ENCODE results near the gene KLHL33. TPM values are rescaled to one million over a fixed set of nuclear protein-coding genes. Genes with fewer than 3 reads are reported as not detected.

Gene KLHL33
- total RNA-seq, 1 donor from 2014 or later: 0.05 TPM

DNA sequence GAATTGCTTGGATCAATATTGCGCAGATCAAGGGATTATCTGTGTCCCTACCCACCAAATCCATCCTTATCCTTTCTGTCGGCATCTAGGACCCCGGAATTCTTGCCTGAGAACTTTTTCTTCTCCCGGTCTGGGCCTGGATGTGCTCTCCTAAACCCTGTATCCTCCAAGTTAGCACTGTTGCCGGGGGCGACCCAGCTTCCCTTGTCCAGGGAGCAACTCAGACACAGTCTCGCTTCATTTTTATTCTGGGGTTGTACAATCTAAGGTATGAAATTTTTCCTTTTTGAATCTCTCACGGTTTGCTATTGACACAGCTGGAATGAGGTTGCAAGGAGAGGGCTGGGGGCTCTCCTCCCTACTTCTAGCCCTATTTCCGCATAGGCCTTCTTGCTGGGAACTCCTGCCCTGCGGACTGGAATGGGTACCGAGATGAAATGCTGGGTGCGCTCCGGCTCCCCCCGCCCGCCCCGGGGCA lies 32.8 kb upstream of the KLHL33 start:
- TF ChIP-seq, protein P1, sequence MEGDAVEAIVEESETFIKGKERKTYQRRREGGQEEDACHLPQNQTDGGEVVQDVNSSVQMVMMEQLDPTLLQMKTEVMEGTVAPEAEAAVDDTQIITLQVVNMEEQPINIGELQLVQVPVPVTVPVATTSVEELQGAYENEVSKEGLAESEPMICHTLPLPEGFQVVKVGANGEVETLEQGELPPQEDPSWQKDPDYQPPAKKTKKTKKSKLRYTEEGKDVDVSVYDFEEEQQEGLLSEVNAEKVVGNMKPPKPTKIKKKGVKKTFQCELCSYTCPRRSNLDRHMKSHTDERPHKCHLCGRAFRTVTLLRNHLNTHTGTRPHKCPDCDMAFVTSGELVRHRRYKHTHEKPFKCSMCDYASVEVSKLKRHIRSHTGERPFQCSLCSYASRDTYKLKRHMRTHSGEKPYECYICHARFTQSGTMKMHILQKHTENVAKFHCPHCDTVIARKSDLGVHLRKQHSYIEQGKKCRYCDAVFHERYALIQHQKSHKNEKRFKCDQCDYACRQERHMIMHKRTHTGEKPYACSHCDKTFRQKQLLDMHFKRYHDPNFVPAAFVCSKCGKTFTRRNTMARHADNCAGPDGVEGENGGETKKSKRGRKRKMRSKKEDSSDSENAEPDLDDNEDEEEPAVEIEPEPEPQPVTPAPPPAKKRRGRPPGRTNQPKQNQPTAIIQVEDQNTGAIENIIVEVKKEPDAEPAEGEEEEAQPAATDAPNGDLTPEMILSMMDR (IDR thresholded peaks at IDR 0.05; ENCODE audit: unreplicated experiment): no peak
- no peaks in the 10 kb centered on the region for H3K9me3 Mint-ChIP-seq (ENCODE audit: low read depth)
- H3K27me3 Mint-ChIP-seq: no peaks in the 10 kb centered on the region
- H3K36me3 Mint-ChIP-seq (ENCODE audit: insufficient read depth): peaks cover 4% of the 10 kb centered on the region
- peak overlapping the region; percentile 95 for H3K27ac Mint-ChIP-seq
- peak overlapping the region; percentile 94 for H3K4me3 Mint-ChIP-seq (ENCODE audit: low read depth)
- H3K4me1 Mint-ChIP-seq (ENCODE audit: low read depth): peaks cover 17% of the 10 kb centered on the region
- no peak for DNase-seq (ENCODE audit: low spot score, unreplicated experiment)

DNA sequence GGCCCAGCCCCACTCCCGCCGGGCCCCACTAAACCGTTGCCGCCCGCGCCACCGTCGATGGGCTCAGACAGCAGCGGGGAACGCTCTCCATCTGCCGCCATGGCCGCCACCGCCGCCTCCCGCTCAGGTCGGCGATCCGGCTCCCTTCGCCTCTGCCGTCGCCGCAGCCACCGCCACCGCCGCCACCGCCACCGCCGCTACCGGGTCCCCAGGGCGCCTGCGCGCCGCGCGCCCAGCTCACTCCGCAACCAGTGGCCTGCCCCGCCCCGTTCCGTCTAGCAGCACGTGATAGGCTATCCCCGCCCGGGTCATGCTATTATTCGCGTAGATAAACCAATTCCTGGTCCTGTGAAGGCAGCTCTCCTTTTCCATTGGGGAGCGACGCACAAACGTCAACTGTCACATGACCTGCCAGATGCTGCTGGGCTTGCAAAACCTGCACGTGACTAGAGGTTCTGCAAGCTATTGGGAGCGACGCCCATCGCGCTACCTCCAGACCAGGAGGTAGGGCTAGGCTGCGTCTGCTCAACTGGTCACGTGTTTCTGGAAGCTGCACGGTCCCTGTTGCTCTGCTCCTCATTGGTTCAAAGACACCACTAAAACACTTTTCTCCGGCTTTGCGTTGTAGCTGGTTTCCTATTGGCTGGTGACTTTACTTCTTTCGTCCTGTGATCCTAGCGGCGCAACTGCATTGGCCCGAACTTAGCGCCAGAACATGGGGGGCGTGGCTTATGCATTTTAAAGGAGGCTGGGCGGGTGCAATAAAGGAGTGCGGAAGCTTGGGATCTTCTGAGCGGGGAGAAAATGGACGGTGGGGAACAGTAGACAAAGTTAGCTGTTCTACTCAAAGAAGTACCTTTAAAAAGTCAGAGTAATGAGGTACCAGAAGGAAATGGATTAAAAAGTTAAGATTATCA lies 25.5 kb upstream of the KLHL33 start, which contains the start of gene PIP4P1:
Gene PIP4P1, minus strand, starts transcription at position 210 of the 917 bp plus-strand sequence. Its CDS starts 109 bp downstream, at position 101.
- Mint-ChIP-seq H3K4me1 (ENCODE audit: low read depth) (peaks cover 15% of the 10 kb centered on the region), H3K27me3 (no peaks in the 10 kb centered on the region), H3K9me3 (ENCODE audit: low read depth) (peaks cover 7% of the 10 kb centered on the region), H3K4me3 (ENCODE audit: low read depth) (peak within 1 kb of the TSS; percentile 89), H3K27ac (peak within 1 kb of the TSS; percentile 96), H3K36me3 (ENCODE audit: insufficient read depth) (peaks cover 20% of the 10 kb centered on the region)
- peak; percentile 97 for DNase-seq (ENCODE audit: low spot score, unreplicated experiment)
- TF ChIP-seq, protein P1 (IDR thresholded peaks at IDR 0.05; ENCODE audit: unreplicated experiment): no peak

DNA sequence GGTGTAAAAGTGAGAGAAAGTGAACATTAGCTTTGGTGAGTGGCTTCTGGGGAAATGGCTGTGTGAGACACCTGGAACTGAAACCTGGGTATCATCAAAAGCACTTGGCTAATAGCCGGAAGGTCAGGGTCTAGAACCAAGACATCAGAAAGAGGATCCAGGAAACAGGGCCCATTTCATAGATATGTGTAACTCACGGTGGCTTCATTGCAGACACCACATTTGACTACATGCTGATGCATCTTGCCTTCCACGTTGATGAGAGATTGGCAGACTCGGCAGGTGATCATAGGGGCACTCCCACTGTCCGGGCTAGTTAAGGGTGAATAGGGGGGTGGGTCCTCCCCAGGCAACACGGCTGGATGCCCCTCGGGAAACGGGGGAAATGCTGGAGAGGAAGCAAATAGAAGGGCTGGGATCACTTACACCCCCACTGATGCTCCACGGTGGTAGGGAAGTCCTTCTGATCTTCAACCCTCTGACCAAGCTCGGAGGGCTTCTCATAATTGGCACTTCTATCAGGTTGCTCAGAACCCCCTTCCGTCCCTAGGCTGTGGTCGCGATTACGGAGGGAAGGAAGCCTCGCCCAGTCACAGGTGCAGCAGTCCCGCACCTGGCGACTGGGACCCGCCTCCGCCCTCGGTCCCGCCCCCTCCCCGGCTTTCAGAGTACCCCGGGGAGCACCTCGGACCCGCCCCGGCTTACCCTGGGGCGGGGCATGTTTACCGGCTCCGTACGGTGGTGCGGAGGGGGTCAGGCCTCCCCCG lies 24.7 kb upstream of the KLHL33 start:
- peak; percentile 59 for DNase-seq (ENCODE audit: low spot score, unreplicated experiment)
- peak overlapping the region; percentile 93 for H3K27ac Mint-ChIP-seq

DNA sequence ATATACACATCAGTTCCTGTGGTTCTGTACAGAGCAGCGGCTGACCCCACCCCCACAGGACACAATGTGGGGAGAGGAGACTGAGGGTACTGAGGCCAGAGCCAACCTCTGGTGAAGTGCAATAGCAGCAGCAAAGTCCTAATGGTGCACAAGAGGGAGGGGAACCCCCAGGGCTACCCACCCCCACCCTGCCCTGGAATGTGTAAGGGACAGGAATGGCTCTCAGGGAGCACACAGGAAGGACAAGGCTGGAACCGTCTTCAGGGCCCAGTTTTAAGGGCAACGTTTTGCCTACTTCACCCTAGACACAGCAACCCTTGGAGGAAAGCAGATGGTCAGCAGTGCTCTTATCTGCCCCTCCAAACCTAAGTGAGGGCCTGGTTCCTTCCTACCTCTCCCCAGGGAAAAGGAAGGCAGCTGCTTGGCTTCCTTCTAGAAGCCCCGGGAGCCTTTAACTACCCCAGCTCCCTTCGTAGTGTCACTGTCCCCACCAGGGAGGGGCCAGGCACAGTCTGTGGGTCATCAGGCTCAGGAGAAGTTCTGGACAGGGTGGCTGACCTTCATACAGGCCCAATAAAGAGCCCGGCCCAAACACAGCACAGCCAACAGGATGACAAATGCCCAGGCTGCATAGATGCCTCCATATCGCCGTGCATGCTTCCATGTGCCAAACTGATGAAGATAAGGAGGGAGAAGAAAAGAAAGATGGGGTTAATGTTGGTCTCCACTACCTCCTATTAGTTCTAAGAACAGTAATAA lies 22.2 kb upstream of the KLHL33 start:
- Mint-ChIP-seq H3K4me3 (ENCODE audit: low read depth) (no peak overlapping the region), H3K4me1 (ENCODE audit: low read depth) (peaks cover 15% of the 10 kb centered on the region), H3K36me3 (ENCODE audit: insufficient read depth) (peaks cover 20% of the 10 kb centered on the region), H3K27ac (peak overlapping the region; percentile 53), H3K27me3 (no peaks in the 10 kb centered on the region), H3K9me3 (ENCODE audit: low read depth) (peaks cover 7% of the 10 kb centered on the region)
- TF ChIP-seq, protein P1 (IDR thresholded peaks at IDR 0.05; ENCODE audit: unreplicated experiment): no peak
- DNase-seq (ENCODE audit: low spot score, unreplicated experiment): no peak

More for the DNA sequence above, 24.7 kb upstream of the KLHL33 start:
- TF ChIP-seq, protein P1 (IDR thresholded peaks at IDR 0.05; ENCODE audit: unreplicated experiment): no peak
- Mint-ChIP-seq H3K9me3 (ENCODE audit: low read depth) (peaks cover 7% of the 10 kb centered on the region), H3K36me3 (ENCODE audit: insufficient read depth) (peaks cover 20% of the 10 kb centered on the region), H3K27me3 (no peaks in the 10 kb centered on the region), H3K4me3 (ENCODE audit: low read depth) (peak overlapping the region; percentile 89), H3K4me1 (ENCODE audit: low read depth) (peaks cover 15% of the 10 kb centered on the region)
